ENCODE data around the gene CNKSR2.

GRCh38 chrX:21408307-21408706, 34.1 kb downstream of the CNKSR2 start:
- TF ChIP-seq FOXP2 (optimal IDR thresholded peaks at IDR 0.05; ENCODE audit: control extremely low read depth, extremely low read length, insufficient read depth): no peak
- no peak for TF ChIP-seq EZH2 (IDR thresholded peaks at IDR 0.05)
- no peak for TF ChIP-seq POLR2AphosphoS5 (IDR thresholded peaks at IDR 0.05; ENCODE audit: borderline replicate concordance, low read depth, low read length)
